Stimulated activated CD4-positive, alpha-beta T cell treated with anti-CD3 and anti-CD28 coated beads, Interleukin-4, amount 100 ng/mL, for 1 hour (primary cell): ENCODE results near the gene LAMA2.

Source experiments
- DNase-seq: peaks from one replicate; pipeline ENCODE4 v3.0.0-alpha.2; 2020

LAMA2 gene

DNA sequence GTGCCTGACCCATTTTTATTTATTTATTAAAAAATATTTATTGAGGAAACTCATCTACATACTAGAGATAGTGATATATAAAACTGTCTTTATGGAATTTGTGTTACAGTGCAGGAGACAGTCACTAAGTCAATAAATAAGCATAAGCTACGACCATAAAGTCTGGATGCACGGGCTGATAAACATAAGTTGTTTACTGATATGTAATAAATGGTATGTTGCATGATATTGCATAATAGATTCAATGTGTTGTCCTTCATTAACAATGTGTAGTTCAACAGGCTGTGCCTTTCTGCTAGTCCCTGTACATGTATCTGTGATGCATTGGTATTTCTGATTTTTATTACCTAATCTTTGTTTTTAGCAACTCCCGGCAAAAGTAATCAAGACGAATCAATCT lies 515.8 kb downstream of the LAMA2 start:
- no peak for DNase-seq

DNA sequence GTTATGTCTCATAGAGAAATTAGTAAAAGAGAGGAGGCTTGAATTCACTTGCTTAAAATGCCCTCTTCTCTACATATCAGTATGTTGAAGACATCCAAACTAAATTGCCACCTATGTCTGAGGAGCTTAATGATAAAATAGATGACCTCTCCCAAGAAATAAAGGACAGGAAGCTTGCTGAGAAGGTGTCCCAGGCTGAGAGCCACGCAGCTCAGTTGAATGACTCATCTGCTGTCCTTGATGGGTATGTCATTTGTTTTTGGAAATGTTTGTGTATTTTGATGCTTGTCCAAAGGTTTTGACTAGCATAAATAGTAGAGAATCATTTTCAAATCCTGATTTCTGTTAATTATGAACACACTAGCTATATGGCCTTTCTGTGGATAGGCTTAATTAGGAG lies 519.3 kb downstream of the LAMA2 start:
- DNase-seq, result no peak

DNA sequence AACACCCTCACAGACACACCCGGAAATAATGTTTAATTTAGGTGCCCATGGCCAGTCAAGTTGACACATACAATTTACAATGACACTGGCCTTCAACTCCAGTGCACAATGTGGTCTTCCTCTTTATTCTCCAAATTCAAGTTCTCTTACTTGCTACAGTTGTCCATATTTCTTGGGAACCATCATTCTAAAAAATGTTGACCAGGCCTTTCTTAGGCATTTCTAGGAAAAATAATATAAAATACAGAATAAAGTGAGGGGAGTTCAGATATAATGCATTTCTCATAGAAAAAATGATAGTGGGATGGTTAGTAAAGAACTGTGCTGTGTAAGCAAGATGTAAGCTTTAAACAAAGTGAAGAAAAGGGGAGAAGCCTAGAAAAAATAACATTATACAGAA lies 528.2 kb downstream of the LAMA2 start:
- DNase-seq, result no peak

DNA sequence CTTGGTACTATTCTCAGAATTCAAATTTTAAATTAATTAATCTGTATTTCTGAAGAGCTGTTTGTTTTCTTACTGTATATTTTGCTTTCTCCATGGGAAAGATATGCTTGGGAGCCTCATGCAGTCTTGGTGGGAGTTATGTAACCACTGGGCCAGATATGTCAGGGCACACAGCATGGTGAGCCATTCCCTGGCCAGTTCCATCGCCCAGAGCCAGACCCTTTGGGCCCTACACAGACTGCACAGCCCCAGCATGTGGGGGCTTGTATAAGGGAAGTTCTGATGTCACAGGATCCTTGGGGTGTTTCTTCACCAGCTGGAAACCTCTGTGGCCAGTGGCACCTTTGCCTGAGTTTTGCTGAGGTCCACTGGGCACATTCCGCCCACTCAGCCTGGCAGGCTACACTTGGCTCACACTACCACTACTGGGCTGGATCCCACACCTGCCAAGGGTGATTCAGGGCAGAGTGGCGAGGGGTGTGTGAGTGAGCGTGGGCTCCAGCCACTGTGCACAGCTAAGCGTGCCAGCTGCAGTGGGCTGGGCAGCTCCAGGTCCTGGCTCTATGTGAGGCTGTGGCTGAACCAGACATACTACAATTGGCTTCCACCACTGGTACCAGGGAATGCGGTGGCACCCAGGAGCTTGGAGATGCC lies 533.5 kb downstream of the LAMA2 start:
- DNase-seq, result no peak

DNA sequence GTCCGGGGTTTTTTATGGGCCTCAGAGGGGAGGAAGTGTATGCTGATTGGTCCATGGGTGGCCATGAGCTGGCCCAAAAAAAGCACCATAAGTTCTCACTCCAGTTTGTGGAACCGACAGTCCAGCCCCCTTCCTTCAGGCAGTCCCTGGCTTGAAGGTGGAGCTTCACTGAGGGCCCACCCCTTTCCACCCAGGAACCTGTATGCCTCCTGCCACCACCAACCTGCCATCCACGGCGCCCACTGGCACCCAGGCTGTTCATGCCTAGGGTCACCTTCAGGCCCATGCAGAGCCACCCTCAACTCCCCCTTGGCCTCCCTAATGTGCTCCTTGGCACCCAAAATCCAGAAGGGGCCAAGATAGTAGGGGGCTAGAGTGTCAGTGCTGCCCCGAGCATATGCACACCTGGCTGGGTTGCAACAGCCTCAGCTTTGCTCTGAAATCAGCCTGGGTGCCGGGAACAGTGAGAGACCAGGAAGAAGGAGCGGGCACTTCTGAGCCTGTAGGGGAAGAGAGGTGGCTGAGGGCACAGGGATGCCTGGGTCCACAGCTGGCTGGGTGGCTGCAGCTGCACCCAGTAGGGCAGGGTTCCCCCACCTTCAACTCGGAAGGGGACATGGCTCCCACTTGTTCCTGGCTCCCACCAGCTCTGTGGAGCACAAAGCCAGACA lies 534.6 kb downstream of the LAMA2 start:
- no peak for DNase-seq

DNA sequence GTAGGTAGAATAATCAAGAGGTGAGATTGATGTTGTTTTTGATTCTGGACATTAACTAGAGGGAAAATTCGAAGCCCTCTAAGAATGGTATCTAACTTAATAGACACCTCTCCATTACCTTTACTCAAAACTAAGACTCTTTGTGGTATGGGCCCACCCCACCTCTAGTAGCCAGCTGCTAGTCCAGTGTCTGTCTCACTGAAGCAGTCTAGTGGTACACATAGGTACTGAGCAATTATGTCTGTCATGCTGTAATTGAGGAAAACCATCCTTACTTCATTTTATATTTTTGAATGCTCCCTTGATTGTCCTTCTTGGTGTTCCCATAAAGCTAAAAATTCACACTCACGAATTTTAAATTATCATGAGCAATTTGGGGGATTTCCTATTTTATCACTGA lies 536.4 kb downstream of the LAMA2 start:
- no peak for DNase-seq

DNA sequence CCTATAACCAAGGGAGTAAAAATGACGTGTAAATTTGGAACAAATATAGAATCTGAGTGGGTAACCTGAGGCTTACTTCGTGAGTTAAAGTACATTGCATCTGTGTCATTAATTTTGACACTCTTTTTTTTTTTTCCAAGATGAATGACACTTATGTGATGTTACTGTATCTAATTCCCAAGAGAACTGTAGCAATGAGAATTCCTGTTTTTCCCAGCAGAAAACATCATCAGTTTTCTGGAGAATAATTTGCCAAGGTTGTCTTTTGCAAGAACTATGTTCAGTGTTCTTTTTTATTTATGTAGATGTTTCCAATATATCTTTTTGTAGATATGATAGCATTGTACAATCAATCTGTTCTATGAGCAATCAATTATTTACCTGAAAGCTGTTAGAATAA lies 543.4 kb downstream of the LAMA2 start:
- DNase-seq, result no peak

DNA sequence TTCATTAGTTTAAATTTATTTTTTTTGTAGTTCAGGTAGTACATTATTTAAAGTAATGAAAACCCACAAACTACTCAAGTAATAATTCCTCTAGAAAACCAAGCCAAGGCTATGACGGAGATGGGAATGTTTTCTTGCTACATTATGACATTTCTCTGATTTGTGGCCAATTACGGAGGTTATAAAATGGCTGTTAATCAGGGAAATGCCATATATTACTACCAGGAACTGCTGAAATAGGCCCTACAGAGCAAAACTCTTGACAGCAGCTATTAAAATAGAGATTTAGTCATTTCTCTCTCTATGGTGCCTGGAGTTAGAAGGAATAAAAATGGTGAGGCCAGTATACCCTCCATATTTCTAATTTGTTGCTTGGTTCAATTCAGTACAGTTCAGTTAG lies 547.0 kb downstream of the LAMA2 start:
- no peak for DNase-seq

DNA sequence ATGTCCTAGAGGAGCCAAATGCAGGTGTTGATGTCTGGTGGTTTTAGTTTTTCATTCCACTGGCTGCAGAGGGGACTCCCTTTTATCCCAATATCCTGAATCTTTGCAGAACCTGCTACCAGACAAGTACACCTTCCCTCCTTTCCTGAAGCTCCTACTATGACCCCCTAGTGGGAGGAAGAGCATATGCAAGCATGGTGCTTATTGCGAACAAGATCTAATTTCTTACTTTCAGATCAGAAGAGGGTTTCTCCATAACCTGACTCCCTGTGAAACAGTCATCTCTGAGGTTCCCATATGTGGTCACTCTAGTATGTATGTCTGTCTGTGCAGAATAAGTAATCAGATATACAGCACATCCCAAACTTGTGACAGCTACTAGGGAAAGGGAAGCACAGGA lies 549.8 kb downstream of the LAMA2 start:
- no peak for DNase-seq

DNA sequence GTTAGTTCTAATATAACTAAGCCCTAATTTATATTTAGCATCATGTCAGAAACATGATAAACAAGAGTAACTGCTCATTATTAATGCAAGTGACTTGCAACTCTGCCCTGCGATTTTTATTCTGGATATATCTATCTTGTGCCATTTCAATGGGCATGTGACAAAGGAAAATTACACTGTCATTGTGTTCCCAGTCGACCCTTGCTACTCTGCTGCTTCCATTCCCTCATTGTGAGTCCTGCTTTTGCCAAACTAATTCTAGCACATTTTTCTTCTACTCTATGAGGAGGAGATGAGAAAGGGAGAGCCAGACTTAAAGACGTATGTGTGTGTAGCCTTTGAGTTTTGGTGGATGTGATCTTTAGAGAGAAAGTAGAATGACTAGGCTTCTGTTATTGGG lies 551.2 kb downstream of the LAMA2 start:
- DNase-seq, result no peak

DNA sequence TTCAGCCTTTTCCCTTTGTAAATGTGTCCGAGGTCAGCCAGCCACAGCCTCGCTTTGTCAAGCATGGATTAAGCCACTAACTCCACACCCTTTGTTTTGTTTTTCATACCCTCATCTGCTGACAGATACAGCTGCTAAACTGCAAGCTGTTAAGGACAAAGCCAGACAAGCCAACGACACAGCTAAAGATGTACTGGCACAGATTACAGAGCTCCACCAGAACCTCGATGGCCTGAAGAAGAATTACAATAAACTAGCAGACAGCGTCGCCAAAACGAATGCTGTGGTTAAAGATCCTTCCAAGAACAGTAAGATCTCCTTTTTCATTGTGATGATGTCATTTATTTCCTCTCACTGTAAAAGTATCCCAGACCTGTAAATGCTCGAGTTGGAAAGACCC lies 557.8 kb downstream of the LAMA2 start:
- DNase-seq, result no peak

DNA sequence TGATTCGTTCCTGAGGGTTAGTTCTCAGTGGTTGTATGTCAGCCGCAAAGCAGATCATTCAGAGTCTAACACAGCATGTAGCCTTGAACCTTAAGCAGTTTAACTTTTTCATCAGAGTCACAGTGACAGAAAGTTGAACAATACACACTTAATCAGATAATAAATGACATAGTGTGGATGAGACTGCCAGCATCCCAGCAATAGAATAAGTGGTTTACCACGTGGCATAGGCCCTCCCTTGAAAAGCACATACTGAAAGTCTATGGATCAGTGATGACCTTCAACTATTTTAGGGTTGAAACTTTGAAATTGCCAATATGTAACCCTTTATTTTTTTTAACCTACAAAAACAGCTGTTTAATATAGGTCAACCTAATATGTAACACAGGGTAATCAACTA lies 561.7 kb downstream of the LAMA2 start:
- DNase-seq, result no peak

DNA sequence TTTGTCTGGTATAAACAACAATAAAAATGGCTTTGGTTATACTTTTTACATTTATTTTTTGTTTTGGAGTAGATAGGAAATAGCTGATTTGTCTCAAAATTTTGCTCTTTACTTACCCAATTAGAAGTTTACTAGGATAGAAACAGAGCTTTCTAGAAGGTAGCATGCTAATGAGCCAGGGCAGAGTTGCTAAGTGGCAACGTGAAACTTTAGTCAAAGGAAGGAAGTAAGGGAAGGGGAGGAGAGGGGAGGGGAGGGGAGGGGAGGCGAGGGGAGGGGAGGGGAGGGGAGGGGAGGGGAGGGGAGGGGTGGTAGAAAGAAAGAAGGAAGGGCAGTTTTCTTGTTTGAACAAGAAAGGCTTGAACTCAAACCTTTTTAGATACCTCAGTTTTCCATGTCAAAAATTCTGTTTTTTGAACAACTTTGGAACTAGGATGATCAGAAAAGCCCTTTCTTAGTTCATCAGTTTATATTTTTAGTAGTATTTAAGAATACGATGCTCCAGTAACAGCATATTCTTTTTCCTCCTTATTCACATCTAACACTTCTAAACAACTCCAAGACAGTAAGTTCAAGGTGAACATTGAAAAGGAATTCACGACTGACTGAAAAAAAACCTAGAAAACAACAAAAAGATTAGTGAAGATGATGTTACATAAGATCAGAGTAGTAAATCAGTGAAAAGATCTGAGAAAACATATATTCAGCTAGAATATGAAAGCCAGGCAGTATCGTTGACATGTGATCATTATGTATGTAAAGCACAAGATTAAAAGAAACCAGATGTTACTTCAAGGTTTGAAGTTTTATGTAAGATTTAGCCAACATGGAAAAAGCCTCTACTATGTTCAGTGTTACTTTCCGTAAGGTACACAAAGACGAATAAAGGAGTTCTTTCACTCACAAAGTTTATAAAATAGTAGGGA lies 563.6 kb downstream of the LAMA2 start:
- no peak for DNase-seq

DNA sequence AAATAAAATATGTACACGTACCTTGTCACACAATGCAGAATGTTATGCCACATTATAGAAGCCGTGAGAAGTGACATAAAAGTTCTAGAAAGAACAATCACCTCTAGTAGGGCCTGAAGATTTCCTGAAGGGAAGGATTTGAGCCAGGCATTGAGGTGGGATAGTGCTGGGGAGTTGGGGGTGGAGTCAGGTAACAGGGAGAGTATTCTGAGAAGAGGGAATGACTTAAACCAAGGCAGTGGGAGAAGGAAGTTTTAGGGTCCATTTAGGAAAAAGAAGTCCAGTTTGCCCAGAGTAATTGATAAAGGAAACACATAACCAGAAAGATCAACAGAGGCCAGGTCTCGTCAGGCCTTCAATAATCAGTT lies 564.2 kb downstream of the LAMA2 start:
- DNase-seq, result no peak

DNA sequence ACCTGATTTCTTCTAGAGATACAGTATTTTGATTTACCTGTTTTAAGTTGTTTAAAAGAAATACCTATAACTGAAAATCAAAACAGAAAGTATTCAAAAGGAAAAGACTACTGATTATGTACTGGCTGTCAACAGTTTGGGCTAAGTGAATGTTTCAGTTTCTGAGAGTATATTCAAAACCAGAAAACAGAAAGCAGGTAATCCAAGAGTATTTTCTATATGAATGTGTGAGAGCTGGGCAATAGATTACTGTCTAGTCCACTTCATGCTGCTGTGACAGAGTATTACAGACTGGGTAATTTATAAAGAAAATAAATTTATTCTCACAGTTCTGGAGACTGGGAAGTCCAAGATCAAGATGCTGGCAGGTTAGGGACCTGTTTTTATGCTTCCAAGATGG lies 566.0 kb downstream of the LAMA2 start:
- DNase-seq, result no peak

DNA sequence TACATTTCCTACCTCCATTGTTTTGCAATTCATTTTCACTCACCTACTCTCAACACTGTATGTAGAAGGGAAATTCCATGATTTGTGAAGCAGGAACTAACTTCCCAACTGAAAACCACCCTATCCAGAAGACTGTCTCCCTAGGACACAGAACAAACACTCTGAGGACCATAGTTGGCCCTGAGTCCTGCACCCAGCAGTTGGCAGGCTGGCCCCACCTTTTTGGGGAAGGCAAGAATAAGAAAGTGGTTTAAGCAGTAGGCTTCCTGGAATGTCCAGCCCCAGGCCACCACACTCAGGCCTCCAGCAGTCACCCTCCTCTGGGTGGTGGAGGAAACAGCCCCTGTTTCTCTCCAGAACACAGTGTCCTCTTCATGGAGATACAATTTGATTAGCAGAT lies 568.2 kb downstream of the LAMA2 start:
- no peak for DNase-seq

DNA sequence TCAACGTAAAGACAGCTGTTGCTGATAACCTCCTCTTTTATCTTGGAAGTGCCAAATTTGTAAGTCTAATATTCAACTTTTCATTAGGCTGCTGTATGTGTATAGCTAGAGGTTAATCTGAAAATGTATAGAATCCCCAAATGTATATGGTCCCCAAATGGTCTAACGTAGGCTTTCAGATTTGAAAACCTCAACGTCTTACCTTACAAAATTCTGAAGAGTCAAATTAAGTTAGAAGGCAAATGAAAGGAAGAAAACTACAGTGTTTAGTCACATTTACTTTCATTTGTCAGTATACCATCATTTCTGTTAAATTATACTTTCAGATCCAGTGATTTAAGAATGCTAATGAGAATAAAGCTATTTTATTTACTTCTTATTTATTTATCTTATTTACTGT lies 570.1 kb downstream of the LAMA2 start:
- no peak for DNase-seq

DNA sequence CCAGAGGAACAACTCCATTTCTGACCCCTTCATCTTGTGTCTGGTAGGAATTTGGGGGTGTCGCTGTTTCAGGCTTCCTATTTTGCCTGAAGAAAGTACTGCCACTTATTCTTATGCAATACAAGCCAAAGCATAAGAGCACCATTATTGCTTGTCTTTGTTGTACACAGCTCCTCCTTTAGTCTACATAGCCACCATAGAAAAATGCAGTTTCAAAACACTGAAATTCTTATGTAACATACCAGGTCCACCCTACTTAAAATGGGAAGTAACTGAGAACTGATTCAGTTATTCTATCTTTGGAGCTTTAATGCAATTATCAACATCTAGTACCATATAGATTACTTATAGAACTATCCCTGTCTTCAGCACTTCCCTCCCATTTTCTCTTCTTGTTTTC lies 571.5 kb downstream of the LAMA2 start:
- no peak for DNase-seq

DNA sequence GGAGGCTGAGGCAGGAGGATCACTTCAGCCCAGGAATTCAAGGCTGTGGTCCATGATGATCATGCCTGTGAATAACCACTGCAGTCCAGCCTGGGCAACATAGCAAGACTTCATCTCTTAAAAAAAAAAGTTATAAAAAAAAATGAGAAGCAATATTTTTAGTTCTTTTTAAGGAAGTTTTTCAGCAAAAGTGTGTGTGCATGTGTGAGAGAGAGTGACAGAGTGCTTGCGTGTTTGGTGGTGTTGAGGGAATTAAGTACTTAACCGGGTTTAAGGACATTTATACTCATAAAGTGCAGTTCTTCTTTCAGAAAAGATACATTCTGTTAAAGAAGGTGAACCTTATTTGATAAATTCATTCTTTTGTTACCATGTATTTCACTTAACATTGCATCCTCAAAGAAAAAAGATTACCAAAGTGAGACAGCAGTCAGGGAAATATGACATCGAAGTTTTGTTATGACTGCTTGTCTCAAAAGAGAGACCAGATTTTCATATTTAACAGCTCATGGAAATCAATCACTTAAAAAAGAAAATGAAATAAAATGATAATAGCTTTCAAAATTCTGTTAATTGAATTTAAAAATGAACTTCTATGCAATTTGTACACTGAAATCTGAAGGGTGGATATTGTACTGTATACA lies 572.3 kb downstream of the LAMA2 start:
- DNase-seq, result no peak

DNA sequence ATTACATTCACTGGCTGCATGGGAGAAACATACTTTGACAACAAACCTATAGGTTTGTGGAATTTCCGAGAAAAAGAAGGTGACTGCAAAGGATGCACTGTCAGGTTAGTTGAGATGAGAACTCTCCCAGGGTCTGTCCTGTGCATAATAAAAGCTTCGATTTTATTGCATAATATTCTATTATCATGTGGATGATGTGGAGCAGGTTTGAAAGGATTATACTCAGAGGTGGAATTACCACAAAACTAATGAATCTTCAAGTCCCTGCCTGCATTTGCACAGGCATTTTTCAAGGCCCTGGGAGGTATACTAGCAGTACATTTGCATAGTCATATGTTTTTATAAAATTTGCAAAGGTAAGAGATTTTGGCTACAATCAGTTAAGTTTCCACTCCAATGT lies 577.3 kb downstream of the LAMA2 start:
- no peak for DNase-seq

DNA sequence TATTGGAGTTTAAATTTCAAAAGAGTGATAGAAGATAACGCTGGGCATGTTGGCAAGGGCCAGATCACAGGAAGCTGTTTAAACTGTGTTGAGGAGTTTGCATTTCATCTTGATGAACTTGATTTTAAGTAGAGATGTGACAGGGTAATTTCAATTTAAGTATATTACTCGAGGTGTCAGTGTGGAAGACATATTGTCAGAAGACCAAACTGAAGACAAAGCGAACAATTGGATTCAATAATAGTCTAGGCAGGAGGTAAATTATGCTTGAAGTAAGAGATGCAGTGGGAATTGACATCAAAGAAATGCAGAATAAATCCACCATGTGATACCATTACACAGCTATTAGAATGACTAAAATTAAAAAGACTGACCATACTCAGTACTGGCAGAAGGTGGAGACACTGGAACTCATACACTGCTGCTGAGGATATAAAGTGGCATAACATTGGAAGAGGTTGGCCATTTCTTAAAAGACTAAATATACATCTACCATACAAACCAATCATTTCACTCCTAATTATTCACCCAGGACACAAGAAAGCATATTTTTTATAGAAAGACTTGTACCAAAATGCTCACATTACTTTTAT lies 586.2 kb downstream of the LAMA2 start:
- DNase-seq, result no peak

DNA sequence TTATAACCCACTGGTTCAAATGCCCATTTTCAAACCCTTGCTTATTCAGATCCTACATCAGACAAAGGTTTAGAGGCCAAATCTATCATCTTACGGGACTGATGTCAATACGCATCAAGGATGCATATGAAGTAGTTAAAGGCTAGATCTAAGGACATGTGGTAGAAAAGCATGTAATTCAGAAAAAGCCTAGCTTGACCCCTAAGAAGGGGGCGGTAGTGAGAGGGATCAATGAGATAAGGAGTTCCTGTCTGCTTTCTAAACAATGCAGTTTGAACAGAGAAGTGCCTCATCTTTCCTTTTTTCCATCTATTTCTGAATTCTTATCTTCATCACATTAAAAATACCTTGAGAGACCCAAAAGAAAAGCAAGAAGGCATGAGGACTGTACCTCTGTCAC lies 589.3 kb downstream of the LAMA2 start:
- no peak for DNase-seq

DNA sequence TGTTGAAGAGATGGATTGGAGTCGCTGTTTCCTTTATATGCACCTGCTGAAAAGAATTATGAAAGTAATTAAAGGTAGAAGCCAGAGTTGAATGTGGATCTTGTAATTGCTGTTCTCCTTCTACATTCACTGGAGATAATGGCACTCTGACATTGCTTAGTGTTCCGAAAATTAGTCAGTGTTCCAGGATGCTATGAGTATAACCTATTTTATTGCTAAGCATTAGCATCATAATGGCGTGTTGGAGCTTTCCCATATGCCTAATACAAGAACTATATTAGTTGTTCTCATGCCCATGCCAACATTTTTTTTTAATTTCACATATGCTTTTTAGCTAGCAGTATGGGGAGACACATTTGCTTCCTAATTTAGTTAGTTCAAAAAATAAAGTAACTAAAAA lies 590.6 kb downstream of the LAMA2 start:
- no peak for DNase-seq
